Activated T-cell treated with anti-CD3 and anti-CD28 coated beads for 24 hours (primary cell): Measurements from ENCODE around the gene MEGF6.

Experiments used
- DNase-seq: peaks from one replicate; pipeline ENCODE4 v3.0.0-alpha.2; 2020; ENCODE audit warnings: low read depth

The MEGF6 gene

DNA sequence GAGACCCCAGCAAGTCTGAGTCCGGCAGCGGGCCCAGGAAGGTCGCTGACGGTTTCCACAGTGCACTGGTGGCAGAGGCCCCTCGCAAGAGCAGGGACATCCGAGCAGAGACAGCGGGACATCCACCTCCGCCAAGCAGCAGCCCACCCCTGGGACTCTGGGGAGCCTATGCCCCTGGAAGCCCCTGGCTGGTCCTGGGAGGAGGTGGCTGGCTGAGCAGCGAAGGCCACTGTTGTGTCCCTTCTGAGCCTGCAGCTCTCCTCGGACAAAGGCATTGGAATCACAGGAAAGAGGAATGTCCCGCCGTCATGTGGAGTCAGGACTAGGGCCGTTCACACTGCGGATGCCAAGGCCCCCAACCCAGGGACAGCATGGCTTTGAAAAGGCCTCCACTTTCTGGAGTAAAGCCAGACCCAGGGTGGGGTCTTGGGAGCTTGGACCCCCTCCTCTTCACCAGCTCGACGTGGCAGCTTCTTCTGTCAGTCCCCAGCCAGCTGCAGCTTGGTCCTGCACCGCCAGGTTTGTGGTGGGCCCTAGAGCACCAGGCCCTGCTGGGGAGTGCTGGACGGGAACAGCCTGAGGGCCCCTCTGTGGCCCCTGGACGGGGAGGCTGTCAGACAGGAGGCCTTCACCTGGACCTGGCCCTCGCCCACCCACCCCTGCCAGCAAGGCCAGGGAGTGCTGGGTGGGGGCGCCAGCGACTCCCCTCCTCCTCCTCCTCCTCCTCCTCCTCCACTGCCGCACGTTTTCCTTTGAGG is 1.4 kb downstream of the MEGF6 start:
- no peak for DNase-seq

DNA sequence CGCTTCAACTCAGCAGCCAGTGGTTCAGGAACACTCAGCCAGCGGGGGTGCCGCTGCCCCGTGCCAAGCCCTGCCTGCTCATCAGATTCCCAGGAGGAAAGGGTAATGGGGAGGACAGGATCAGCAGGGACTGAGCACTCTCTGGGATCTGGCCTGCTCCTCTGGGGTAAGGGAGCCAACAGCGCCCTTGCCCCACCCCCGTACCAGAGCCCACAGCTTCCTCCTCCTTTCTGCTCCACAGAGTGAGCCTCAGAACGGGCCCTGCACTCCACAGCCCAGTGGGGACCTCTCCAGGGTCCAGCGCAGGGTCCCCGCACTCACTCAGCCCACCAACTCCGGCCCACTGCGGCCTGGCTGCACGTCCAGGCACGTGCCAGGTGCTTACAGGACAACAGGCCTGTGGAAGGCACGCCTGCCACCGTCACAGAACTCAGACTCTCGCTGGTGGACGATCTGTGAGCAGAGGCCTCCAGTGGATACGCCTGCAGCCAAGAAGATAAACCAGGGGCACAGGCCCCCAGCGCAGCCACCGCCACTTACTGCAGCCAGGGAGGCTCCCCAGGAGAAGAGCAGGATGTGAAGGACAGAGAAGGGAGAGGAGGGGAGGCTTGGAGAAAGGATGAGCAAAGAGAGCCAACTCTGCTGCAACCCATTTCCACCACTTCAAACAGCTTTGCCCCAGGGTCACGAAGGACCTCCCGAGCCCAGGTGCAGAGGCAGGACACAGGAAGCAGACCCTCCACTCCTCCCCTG is 2.1 kb downstream of the MEGF6 start:
- DNase-seq, result no peak

DNA sequence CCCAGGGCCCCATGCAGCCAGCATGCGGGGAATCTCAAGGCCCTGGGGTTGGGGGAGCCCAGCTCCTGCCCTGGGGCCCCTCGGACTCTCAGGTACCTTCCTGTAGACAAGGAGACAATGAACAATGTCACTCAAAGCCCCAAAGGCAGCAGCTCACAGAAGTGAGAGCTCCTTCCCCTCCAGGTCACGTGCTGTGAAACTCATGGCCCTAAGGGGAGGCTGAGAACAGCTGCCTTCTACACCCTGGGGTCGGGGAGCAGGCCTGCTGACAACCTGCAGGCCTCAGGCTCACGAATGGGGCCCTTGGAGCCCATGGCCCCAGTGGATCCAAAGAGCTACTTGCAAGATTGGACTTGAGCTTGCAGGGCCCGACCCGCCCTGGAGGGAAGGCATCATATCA is 3.2 kb downstream of the MEGF6 start:
- DNase-seq, result no peak

DNA sequence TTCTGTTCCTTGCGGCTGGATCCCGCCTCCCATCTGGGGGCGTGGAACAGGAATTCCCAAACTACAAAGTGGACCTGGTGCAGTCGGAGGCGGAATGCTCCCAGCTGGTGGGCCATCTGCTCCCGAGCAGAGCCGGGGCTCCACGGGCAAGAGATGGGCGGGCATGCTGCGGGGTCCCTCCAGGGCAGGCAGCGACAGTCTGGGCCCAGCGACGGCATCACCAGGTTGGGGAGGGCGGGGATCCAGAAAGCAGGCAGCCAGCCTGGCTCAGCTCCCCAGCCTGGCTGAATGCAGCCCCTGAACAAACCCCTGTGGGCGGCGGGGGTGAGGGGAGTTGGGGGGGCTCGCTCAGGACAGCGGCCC is 3.6 kb downstream of the MEGF6 start:
- DNase-seq, result no peak

DNA sequence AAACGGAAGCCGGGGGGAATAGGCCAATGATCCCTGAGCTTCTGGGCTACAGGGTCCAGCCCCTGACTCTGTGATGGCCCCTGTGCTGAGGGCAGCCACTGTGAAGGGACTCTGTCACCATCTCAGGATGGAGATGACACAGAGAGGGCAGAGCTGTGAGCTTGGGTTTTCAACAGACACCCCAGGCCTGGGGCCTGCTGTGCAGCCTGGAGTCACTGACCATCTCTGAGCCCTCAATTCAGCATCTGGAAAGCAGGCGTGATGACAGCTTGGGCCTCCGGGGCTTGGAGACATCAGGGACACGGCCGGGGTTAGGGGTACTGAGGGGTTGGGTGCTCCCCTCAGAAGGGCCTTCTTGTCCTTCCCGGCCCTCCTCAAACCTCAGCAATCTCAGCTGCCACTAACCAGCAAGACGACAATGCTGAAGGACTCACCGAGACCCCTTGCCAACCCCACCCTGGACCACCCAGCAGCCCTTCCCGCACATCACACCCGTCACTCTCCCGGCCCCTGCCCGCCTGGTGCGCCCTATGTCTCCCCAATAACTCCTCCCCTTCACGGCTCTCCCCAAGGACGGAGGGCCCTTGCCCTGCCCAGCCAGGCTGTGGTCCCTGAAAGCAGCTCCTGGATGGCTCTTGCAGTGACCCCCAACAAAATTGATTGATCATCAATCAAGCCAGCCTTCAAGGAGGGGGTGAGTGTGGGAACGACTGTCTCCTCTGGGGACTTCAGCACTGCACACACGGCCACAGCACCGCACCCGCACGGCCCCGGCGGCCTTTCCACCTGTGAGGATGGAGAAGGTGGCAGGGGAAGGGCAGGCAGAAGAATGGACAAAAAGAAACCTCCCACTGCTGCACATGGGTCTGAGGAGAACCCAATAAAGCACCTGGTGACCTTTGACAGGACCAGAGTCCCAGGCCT is 4.3 kb downstream of the MEGF6 start:
- DNase-seq, result no peak

DNA sequence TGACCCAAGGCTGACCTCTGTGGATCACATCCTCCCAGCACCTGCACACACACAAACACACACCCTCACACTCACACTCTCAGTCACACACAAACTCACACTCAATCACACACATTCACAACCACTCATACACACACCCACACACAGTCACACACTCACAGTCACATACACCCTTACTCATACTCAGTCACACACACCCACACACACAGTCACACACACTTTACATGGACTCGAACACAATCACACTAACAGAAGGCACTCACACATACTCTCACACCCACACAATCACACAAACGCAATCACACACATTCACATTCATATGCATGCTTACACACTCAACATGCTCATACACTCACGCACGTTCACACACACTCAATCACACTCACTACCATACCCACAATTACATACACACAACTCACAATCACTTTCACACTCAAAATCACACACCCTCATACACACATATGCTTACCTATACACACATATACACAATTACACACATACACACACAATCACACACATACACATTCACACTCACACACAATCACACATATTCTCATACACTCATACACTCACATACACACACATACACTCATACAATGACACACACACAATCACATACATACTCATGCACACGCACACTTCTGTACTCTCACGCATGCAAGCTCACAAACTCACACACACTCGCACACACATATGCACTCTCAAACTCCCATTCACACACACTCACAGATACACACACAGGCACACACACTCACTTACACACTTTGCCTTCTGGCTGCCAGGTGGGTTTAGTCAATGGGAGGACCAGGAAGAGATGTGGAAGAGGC is 6.1 kb downstream of the MEGF6 start:
- DNase-seq, result no peak

DNA sequence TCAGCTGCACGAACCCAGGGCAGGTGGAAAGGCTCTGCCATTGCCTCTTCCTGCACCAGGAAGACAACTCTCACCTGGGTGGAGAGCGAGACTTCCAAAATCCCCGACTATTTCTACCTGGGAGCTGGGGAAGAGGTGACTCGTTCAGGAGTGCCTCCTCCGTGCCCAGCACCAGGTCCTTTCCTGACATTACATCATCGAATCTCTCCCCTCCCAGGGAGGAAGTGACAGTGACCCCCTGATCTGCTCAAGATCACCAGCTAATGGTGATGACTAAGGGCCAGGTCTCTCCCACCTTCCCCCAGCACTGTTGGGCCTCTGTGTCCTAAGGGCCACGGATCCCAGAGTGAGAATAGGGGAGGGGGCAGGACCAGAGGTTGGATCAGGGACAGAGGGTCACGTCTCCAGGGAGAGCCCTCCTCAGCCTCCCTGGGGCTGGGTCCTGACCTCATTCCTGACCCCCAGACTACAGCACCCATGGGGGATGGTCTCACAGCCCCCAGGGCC is 6.8 kb downstream of the MEGF6 start:
- no peak for DNase-seq

DNA sequence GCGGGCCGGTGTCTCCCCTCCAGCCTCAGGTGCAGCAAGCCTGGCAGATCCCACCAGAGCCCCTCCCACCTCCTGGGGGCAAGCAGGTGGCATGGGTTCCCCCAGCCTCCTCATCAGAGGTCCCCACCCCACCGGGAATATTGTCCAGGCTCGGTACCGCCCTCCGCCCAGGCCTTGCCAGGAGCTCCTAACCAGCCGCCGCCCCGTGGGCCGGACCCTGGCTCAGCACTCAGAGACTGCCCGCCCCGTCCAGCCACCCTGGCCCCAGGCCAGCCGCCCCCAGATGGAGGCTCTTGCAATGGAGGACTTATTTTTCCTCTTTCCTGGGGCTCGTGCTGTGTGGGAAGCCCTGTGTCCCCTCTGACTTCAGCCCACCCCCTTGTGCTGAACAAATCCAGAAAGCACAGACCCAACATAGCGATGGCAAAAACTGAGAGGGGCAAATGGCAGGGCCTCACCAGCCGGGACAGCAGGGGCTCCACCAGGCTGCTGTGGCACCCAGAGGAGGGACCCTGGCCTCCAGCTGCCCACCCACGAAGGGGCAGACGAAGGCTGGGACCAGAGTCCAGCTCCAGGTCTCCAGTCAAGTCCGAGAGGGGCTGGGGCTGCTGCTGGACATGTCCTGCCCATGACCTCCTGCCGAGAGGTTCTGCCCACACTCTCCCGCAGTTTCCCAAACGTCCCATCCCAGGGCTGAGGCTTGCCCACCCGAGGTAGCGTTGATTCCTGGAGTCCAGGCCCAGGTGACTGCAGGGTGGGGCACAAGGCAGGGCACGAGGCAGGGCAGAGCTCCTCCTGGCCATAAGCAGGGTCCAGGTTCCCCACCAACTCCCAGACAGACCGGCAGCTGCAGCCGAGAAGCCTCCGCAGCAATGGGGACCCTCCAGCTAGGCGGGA is 7.5 kb downstream of the MEGF6 start:
- DNase-seq, result no peak

DNA sequence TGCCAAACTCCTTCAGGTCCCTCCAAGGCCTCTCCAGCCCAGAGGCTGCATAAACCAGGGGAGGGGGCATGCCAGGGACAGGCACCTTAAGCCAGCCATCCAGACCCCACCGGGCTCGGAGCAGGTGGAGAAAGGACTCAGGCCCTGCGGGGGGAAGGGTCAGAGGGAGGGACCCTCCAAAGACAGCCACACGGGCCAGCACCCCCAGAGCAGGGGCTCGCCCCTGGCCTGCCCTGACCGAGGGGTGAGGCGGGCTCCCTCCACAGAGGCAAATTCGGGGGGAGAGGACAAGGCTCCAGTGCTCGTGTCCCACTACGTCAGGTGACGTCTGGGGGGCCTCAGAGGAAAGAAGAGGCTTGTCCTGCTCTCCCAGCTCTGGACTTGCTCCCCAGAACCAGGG is 8.2 kb downstream of the MEGF6 start:
- DNase-seq, result no peak

DNA sequence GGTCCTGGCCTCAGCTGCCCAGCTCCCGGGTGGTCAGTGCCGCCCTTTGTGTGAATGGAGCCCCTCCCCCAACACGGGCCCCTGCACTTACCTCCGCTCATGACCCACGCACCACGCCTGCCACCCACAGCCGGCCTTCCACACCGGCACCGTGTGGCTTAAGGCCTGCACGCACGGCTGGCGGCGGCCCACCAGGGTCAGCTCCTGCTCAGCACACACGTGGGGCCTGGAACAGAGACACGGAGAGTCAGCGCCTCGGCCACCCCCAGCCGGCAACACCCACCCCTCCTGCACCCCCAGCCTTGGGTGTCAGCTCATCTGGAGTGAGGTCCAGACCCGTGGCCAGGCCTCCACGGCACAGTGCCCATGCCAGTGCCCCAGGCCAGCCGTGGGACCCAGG is 8.9 kb downstream of the MEGF6 start:
- no peak for DNase-seq

DNA sequence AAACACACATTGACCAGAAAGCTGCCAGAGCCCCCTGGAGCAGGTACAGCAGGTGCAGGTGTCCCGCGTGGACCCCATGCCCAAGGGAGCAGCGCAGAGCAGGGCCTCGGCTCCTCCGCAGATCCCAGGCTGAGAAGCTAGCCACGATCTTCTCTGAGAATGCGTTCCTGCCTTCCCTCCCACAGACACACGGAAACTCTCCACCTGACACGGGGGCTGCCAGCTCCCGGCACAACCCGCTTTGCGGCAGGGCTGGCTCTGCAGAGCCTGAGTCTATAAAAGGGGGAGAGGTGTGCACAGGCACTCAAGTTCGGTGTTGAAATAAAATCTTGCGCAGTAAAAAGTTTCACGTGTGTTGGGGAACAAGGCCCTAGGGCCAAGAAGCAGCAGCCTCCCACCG is 9.6 kb downstream of the MEGF6 start:
- DNase-seq, result no peak

DNA sequence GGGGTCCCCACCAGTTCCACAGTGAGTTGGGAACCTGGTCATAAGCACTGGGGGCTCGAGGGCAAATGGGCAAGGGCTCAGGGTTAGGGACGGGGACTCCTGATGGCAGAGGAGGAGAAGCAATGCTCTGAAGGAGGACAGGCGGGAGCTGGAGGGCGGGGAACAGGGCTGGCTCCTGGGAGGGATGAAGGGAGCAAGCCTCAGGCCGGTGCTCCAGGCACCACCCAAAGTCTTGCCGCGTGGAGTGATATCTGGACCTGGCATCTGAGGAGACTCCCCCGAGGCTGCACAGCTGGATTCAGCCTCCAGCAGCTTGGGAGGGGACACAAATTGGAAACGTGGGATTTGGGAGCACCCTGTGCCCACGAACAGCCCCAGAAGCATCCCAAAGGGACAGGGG is 11.0 kb downstream of the MEGF6 start:
- no peak for DNase-seq

DNA sequence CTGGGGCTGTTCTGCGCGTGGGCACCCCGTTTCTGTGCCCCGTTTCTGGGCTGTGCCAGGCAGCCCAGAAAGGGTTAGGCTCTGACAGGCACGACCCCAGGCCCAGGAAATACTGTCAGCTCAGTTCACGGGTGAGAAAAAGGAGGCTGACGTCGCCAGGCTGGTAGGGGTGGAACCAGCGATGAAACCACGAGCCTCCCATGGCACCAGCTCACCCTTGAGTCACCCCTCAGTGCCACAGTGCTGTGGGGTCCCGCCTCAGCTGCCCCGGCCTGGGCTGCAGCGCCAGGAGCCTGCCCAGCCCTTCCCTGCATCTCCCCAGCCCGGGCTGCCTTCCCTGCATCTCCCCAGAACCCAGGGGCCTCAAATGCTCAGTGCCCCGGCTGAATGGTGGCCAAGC is 11.5 kb downstream of the MEGF6 start:
- no peak for DNase-seq

DNA sequence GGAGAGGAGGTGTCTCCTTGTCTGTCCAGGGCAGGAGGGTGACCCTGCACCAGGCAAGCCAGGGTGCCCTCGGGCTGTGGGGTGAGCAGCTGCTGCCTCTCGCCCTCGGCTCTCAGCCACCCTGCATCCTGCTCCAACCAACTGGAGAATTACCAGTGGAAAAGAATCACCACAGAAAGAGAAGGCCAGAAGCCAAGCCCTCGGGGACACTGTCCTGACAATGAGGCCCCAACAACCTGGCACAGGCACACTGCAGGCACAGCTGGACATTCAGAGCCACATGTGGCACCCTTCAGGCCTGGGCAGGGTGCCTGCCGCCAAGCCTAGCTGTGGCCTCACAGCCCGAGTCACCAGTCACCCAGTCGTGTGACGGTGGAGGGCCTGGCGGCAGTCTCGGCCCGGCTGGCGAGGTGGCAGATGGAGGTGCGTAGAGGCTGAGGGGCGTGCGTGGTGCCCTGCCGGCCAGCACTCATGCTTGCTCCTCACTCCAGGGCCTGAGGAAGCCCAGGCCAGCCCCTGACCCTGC is 12.0 kb downstream of the MEGF6 start:
- DNase-seq, result no peak

DNA sequence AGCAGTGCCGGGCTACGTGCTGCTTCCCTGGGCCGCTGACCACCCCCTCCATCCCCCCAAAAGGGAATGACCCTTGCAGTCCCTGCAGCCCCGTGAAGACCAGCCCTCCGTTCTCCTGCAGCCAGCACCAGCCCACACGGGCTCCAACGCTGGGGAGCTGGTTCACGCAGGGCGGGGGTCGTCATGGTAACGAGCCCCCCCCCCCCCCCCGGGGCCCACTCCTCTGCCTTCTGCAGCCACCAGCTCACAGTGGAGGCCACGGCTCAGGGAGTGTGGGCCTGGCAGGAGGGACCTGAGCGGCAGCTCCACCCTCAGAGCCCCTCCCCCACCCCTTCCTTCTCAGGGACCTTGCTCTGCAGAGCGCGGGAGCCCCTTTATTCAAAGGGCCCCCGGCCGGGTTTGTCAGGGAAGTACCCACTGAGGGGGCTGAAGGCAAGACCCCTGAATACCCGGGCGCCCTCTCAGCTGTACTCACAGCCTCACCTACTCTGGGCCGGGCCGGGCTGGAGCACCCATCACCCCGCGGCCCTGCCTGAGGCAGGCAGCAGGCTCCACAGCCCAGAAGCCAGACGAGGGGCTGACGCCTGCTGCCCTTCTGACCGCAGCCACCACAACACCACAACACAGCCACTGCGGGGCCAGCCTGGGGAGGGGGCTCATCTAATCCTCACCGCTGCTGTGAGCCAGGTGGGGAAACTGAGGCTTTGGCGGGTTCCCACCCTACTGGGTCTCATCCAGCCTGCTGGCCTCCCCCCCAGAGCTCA is 12.6 kb downstream of the MEGF6 start:
- no peak for DNase-seq

DNA sequence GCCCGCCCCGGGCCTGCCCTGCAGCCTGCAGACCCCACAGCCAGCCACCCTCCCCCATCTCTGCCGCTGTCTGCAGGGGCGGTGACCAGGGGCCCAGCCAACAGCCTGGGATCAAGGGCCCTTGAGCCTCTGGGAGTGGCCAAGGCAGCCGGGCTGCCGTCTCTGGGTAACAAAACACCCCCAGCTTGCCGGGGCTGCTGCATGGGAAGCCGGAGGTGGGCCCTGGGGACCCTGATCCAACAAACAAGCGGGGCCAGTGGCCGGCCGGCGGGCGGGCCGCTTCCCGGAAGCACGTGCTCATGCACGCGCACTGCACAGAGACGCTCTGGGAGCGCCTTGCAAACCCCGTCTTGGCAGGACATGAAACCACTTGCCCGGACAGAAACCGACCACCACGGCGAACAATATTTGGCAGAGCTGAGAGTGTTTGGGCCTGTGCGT is 13.2 kb downstream of the MEGF6 start:
- DNase-seq, result no peak

DNA sequence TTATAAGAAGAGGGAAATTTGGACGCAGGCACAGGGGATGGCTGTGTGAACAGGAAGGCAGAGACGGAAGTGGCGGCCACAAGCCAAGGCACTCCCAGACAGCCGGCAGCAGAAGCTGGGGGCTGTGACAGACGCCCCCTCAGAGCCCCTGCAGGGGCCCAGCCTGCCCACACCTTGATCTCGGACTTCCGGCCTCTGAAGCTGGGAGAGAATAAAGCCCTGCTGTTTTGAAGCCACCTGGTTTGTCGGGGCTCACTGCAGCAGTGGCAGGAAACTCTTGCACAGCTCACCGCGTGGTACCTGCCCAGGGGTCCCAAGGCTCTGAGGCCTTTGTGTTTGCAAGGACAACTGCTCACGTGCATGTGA is 13.7 kb downstream of the MEGF6 start:
- DNase-seq, result no peak

DNA sequence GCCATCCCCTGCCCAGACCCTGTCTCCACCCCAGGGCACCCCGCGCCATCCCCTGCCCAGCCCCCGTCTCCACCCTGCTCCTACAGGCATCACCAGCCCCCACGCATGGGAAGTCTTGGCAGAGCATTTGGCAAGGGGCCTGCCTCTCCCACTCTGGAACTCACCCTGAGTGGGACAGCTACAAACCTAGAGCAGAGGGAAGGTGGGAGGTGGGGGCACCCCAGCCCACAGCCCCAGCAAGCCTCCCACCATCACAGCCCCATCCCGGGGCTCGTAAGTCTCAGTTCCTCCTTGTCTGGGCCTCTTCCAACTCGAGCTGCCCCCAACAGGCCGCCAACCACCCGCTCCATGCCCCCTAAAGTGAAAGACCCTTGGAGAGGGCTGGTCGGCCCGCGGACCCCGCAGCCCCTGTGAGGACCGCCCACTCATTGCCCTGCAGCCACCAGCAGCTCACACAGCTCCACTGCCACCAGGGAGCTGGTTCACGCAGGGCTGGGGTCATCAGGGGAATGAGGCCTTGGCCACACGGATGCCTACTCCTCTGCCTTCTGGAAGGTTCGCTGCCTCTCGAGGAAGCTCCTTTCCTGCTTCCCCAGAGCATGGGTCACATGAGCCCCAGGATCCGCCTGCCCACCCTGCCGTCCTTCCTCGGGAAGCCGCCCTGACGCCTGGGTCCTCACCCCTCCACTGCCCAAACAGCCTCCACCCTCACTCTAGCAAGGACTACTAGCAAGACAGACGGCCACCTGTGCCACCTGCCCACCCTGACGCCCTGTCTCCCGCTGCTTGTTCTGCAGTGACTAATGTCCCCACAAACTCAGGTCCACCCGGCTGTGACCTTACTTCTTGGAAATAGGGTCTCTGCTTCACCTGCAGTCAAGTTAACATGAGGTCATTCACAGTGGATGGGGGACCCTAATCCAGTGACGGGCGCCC is 14.4 kb downstream of the MEGF6 start:
- DNase-seq, result no peak
